Cerebellar cortex (tissue), 1 donor: ENCODE results near the gene WDR33.

ENCODE experiments used
- DNase-seq: peaks from one replicate; pipeline ENCODE4 v3.0.0-alpha.2; 2015; ENCODE audit warnings: low spot score

The WDR33 gene

GRCh38 chr2:127695491-127696472 lies 115.2 kb downstream of the WDR33 start:
- no peak for DNase-seq

GRCh38 chr2:127694986-127695385 lies 116.0 kb downstream of the WDR33 start:
- no peak for DNase-seq

DNA sequence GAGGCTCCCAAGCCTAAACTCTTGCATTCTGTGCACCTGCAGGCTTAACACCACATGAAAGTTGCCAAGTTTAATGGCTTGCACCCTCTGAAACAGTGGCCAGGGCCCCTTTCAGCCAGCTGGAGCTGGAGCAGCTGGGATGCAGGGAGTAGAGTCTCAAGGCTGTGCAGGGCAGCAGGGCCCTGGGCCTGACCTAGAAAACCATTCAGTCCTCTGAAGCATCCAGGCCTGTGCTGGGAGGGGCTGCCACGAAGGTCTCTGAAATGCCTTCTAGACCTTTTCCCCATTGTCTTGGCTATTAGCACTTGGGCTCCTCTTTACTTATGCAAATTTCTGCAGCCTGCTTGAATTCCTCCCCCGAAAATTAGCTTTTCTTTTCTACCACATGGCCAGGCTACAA lies 120.3 kb downstream of the WDR33 start:
- DNase-seq = no peak

GRCh38 chr2:127688405-127688804 lies 122.6 kb downstream of the WDR33 start:
- no peak for DNase-seq

- no peak for DNase-seq
Measured at GRCh38 chr2:127685410-127686080, 125.4 kb downstream of the WDR33 start.

DNA sequence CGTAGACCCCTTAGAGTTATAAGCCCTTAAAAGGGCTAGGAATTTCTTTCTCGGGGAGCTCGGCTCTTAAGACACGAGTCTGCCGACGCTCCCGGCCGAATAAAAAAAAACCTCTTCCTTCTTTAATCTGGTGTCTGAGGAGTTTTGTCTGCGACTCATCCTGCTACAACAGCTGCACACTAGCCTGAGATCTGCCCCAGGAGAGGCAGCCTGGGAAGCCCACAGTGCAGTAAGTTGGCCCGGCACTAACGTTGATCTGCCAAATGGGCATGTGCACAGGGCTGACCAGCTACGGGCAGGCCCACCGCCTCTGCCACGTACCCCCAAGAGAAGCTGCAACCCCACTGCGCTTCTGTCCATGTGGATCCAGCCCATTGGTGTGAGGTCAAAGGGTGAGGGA lies 127.2 kb downstream of the WDR33 start:
- no peak for DNase-seq

DNA sequence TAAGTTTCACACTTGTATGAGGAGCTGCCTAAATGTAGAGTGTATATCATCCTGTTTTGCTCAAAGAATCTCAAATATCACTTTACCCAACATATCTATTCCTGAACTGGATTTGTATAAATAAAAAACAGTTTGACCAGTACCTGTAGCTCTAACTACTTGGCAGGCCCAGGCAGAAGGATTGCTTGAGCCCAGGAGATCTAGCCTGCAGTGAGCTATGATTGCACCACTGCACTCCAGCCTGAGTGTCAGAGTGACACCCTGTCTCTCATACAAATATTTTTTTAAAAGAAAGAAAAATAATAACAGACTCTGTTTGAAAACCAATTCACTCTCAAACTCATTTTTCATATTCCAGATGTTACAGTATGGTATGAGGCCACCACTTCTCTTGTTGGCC lies 127.9 kb downstream of the WDR33 start:
- no peak for DNase-seq

DNA sequence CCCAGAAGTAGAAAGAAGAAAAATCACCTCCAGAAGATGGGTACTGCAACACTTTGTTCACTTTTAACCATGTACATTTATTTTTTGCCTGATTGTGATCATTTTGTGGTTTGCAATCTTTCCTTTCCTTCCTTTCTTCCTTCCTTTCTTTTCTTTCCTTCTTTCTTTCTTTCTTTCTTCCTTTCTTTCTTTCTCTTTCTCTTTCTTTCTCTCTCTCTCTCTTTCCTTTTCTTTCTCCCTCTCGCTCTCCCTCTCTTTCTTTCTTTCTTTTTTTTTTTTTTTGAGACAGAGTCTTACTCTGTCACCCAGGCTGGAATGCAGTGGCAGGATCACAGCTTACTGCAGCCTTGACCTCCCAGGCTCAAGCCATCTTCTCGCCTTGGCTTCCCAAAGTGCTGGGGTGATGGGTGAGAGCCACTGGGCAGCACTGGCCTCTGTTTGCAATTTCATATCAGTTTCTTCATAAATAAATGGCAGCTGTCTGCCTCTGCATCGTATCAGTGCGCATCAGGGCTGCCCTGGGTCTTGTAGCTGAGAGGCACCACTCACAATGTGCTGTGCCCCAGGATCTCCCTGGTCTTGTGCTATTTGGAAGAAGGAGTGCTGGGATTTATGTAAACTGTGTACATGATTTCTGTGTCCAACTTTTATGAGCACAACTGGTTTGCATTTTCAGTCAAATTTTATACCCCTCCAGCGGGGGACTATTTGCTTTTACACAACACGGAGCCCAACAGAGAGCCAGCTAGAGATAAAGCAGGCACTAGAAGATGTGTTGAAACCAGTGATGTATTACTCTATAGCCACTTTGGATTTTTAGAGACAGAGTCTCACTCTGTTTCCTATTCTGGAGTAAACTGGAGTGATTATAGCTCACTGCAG lies 128.8 kb downstream of the WDR33 start:
- DNase-seq = no peak

DNA sequence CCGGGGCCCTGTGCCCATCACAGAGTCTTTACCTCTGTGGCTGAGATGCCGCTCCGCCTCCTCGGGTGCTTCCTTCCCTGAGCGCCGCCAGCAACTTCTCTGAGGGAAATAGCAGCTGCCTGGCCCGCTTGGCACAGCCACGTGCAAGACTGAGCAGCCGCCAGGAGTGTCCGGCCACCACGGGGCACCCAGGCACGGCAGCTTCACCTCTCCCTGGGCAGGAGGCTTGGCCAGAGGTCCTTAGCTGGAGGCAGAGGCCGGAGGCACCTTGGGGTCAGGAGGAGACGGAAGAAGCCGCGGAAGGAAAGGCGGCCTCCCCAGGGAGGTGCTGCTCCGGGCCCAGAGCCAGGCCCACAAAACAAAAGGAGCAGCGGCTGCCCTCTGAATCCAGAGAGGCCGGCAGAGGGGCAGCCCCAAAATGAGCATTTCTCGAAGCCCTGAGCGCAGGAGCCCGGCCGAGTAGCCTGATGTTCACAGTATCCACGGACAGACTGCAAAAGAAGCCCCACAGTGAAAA lies 129.6 kb downstream of the WDR33 start:
- no peak for DNase-seq

DNA sequence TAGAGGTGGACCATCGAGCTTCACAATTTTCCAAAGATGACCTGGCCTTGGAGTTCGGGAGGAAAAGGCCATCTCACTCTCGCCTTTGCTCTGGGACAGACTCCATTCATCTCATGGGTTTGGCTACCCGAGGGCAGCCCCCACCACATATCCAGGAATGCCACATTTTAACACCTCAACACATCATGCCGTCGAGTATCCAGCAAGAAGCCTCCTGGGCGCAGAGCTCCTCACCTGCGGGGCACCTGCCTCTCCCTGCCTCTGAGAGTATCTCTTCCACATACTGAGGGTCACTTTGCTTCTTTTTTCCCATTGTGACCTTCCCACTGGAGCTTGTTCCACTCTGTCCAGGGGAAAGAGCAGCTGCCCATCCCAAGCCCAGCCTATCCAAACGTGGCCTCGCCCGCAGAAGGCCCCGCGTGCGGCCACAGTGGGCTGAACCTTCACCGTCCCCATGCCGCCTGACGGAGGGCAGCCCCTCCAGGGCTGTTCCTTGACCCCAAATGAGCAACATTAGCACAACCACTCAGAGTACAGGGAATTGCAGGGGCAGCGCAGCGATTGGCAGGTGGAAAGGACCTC lies 130.2 kb downstream of the WDR33 start:
- DNase-seq = no peak

DNA sequence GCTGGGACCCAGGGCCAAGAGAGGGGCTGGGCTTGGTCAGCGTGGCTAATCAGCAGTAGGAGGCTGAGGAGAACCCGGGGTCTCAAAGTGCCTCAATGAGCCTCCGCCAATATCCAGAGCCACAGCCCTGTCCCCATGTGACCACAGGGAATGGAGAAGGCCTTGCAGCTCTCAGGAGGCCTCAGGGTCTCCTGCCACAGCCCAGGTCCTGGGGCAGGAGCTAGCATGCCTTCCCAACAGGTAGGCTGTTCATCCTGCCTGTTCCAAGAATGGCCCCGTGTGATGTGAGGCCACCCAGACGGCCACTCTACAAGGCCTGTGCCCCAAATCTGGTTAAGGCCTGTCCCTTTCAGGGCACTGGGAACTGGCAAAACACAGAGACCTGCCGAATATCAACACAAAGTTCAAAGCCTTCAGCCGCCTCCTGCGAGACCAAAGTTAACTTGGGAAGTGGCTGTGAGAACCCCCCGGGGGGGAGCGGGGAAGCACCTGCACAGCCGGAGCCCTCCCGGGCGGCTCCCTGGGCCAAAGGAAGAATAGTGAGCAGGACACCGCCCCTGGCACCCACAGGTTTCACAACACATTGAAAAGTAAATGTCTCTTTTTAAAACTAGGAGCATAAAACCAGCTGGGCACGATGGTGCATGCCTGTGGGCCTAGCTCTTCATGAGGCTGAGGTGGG lies 131.2 kb downstream of the WDR33 start:
- DNase-seq = no peak

- no peak for DNase-seq
Measured at GRCh38 chr2:127678991-127679390, 132.0 kb downstream of the WDR33 start.

DNA sequence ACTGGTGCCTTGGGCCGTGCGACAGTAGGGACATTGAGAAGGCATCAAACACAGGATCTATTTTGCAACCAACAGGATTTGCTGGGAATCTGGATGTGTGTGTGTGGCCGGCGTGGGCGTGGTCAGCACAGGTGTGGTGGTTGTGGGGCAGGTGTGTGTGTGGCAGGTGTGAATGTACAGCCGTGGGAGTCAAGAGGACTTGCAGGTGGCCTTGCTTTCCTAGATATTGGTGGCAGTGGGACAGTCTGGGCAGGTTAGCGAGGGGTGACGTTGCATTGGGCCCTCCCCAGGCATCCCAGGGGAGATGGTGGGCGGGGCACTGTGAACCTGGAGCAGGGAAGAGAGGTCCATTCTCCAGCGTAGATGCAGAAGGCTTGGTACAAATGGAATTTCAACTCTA lies 132.4 kb downstream of the WDR33 start:
- no peak for DNase-seq

GRCh38 chr2:127676906-127677305 lies 134.1 kb downstream of the WDR33 start:
- DNase-seq = no peak

DNA sequence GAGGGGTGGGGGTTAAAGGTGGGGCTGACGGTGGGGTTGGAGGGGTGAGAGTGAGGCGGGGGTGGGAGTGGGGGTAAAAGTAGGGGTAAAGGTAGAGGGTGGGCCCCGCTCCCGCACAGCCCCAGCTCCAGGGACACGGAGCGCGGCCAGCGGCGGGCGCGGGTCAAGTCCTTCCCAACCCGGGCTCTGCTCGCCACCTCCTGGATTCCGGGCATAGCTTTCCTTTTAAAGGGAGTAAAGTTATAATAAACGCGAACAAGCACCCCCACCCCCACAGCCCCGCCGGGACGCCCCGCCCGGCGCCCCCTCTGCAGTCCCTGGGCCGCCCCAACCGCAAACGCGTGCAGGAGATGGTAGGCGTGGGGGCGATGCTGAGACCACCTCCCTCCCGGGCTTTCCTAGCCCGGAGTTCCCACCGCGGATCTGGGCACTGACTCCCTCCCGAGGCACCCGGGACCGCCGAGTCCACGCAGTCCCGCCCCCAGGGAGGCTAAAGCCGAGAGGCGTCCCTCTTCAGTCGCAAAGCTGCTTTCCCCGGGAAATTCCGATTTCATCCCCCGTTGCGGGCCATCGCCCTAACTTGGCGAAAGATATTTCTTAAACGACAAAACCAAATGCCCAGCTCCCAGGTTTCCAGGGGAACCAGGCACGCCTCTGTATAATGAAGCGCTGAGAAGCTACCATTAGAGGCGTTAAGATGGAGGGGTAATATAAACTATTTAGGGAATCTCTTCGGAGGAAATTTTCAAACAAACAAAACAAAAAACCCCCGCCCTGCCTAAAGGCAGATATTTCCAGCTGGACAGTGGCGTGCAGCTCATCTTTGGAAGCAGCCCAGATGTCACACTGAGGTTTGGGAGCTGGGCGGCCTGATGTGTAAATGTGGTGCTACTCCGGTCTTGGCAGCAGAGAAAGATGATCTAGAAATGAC lies 135.4 kb downstream of the WDR33 start, which contains the start of gene LIMS2:
Gene LIMS2, minus strand, starts transcription at position 200 of the 931 bp plus-strand sequence. CDS start 506 bp downstream, outside the sequence.
- DNase-seq = no peak

- no peak for DNase-seq
Measured at GRCh38 chr2:127674241-127675209, 136.4 kb downstream of the WDR33 start.

DNA sequence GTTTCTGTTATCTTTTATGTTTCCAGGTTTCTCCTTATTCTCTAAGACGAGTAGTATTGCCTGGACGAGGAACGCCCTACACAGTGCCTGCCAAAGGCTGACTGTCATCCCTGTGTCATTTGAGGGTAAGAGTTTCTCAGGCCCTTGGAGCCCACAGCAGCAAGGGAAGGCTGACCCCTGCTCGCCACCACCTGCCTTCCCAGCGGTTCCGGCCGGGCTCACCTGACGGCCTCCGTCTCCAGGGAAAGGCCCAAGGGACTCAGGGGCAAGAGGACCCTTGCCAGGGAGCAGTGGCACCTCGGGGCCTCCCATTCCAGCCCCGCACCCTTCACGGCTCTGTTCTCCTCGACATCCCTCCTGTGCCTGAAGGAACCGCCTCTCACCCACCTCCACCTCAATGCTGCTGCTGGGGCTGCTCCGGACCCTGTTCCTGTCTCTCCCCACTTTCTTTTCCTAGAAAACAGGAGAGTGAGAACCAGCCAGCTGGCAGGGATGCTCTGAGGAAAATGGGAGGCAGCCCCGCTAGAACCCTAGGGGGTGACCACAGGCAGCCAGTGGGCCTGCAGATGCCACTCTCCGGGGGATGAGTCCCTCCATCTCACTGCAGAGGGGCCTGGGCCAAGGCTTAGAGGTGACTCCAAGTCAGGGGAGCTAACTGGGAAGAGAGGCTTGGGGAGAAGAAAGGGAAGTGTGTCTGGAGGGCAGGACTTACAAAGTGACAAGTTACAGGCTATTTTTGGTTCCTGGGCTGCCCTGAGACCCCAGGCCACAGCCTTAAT lies 137.5 kb downstream of the WDR33 start:
- DNase-seq = no peak
